CD14-positive monocyte (primary cell): ENCODE results near the gene MLLT3. TPM values are rescaled to one million over a fixed set of nuclear protein-coding genes. Genes with fewer than 3 reads are reported as not detected.

Experiments used
- DNase-seq, 3 donors: peaks; one replicate each; pipeline ENCODE4 v3.0.0-alpha.2; 2011 to 2022
- H2AFZ ChIP-seq: 2 replicates; pipeline ENCODE4 v1.6.0; 2012; ENCODE audit warnings: mild to moderate bottlenecking, low read depth, low read length, inconsistent platforms; ENCODE audit not compliant: insufficient read depth, poor library complexity, severe bottlenecking
- H3K27ac ChIP-seq, 2 donors: 1 replicate in 1 of 2; 2 replicates in 1 of 2; pipeline ENCODE4 v1.5.1; 2012 to 2013; ENCODE audit warnings: low read length in 2 of 2, control low read depth in 1 of 2, inconsistent platforms in 1 of 2, low read depth in 1 of 2, mild to moderate bottlenecking in 1 of 2
- H3K27me3 ChIP-seq, 2 donors: one replicate each; pipeline versions ENCODE4 v1.6.0 to v1.6.1; 2011 to 2013; ENCODE audit warnings: low read length in 2 of 2; ENCODE audit not compliant: control insufficient read depth in 2 of 2, insufficient read depth in 2 of 2
- H3K36me3 ChIP-seq, 2 donors: replicated peaks in 1 of 2; 1 replicate in 1 of 2; 2 replicates in 1 of 2; pipeline versions ENCODE4 v1.5.1 to v1.6.1; 2012 to 2013; ENCODE audit warnings: low read length in 2 of 2, control low read depth in 1 of 2, inconsistent platforms in 1 of 2, mild to moderate bottlenecking in 1 of 2; ENCODE audit not compliant: insufficient read depth in 2 of 2, control insufficient read depth in 1 of 2
- H3K4me1 ChIP-seq, 2 donors: 1 replicate in 1 of 2; 2 replicates in 1 of 2; pipeline versions ENCODE4 v1.5.1 to v1.6.1; 2012 to 2013; ENCODE audit warnings: low read length in 2 of 2, control low read depth in 1 of 2, inconsistent platforms in 1 of 2, mild to moderate bottlenecking in 1 of 2, moderate library complexity in 1 of 2; ENCODE audit not compliant: insufficient read depth in 2 of 2, control insufficient read depth in 1 of 2
- H3K4me2 ChIP-seq: replicated peaks from 2 replicates; pipeline ENCODE3; 2012; ENCODE audit warnings: low read length, moderate library complexity, mild to moderate bottlenecking; ENCODE audit not compliant: poor library complexity, severe bottlenecking; ENCODE audit errors: extremely low read depth
- H3K4me3 ChIP-seq, 3 experiments: fragments of 200-600 bp in 1 of 3; sonication (generic) in 1 of 3; replicated peaks in 1 of 3; 1 replicate in 2 of 3; 2 replicates in 1 of 3; pipeline ENCODE4 v1.5.1; 2011 to 2013; ENCODE audit warnings: low read length in 3 of 3, mild to moderate bottlenecking in 3 of 3, control low read depth in 2 of 3, low read depth in 2 of 3, inconsistent platforms in 1 of 3, moderate library complexity in 1 of 3
- H3K79me2 ChIP-seq: 2 replicates; pipeline ENCODE4 v1.6.0; 2012; ENCODE audit warnings: mild to moderate bottlenecking, control low read depth, inconsistent platforms, low read length, moderate library complexity; ENCODE audit not compliant: insufficient read depth
- H3K9ac ChIP-seq: 2 replicates; pipeline ENCODE4 v1.6.0; 2017; ENCODE audit warnings: low read length, mild to moderate bottlenecking; ENCODE audit not compliant: insufficient read depth, poor library complexity, severe bottlenecking
- H3K9me3 ChIP-seq, 2 donors: replicated peaks in 1 of 2; 1 replicate in 1 of 2; 2 replicates in 1 of 2; pipeline versions ENCODE4 v1.5.1 to v1.6.1; 2012 to 2013; ENCODE audit warnings: low read length in 2 of 2, control low read depth in 1 of 2; ENCODE audit not compliant: control insufficient read depth in 1 of 2, insufficient read depth in 1 of 2
- H4K20me1 ChIP-seq: 2 replicates; pipeline ENCODE4 v1.6.0; 2012; ENCODE audit warnings: mild to moderate bottlenecking, low read length, control low read depth, moderate library complexity; ENCODE audit not compliant: insufficient read depth
- H3K27ac Mint-ChIP-seq, 7 donors: one replicate each; pipeline ENCODE4 v1.8.0; 2020; ENCODE audit warnings: mild to moderate bottlenecking in 7 of 7, mixed read lengths in 7 of 7, moderate library complexity in 6 of 7, inconsistent platforms in 2 of 7
- H3K27me3 Mint-ChIP-seq, 3 donors: one replicate each; pipeline ENCODE4 v1.8.0; 2021 to 2022; ENCODE audit warnings: low read depth in 3 of 3, mild to moderate bottlenecking in 3 of 3, mixed read lengths in 3 of 3, moderate library complexity in 3 of 3, inconsistent platforms in 1 of 3
- H3K36me3 Mint-ChIP-seq, 2 donors: one replicate each; pipeline ENCODE4 v1.8.0; 2020; ENCODE audit warnings: mixed read lengths in 2 of 2, inconsistent platforms in 1 of 2, mild to moderate bottlenecking in 1 of 2
- H3K4me1 Mint-ChIP-seq: one replicate; pipeline ENCODE4 v1.8.0; 2020; ENCODE audit warnings: mild to moderate bottlenecking, mixed read lengths
- H3K4me3 Mint-ChIP-seq, 2 donors: one replicate each; pipeline ENCODE4 v1.8.0; 2020; ENCODE audit warnings: mild to moderate bottlenecking in 2 of 2, mixed read lengths in 2 of 2, moderate library complexity in 1 of 2
- H3K9me3 Mint-ChIP-seq, 7 donors: one replicate each; pipeline ENCODE4 v1.8.0; 2020 to 2022; ENCODE audit warnings: mixed read lengths in 7 of 7, mild to moderate bottlenecking in 6 of 7, moderate library complexity in 6 of 7, inconsistent platforms in 2 of 7
- WGBS: methylation state at CpG from one replicate; pipeline ENCODE4 v1.1.5; 2013; ENCODE audit warnings: missing lambda C conversion rate; ENCODE audit not compliant: insufficient coverage; 5-methylcytosine and 5-hydroxymethylcytosine counted together
- intact Hi-C, 2 donors: fragments of 100-400 bp; cut with micrococcal nuclease; formaldehyde crosslinking; loops; one replicate each; pipeline versions ENCODE4 v1.15.0 to v1.15.1; 2023
- polyA plus RNA-seq, 3 donors: library from polyadenylated mRNA; depleted of rRNA in 1 of 3; unstranded in 2 of 3; stranded (reverse) in 1 of 3; fragments of 300-500 nt in 2 of 3; fragments of >200 nt in 1 of 3; fragmentation: Illumina TruSeq in 2 of 3; gene quantifications; 1 replicate in 2 of 3; 2 replicates in 1 of 3; pipeline ENCODE4 v1.2.3, GENCODE V29; 2012 to 2021
- TF ChIP-seq, protein P1 (sequence below): fragments of 200-600 bp; IDR thresholded peaks from one replicate; pipeline ENCODE4 v1.8.0; 2022; ENCODE audit warnings: antibody characterized with exemption, mild to moderate bottlenecking

The MLLT3 gene
- polyA plus RNA-seq, 3 donors = 0.81 to 2.3 (median 1.5) TPM

DNA sequence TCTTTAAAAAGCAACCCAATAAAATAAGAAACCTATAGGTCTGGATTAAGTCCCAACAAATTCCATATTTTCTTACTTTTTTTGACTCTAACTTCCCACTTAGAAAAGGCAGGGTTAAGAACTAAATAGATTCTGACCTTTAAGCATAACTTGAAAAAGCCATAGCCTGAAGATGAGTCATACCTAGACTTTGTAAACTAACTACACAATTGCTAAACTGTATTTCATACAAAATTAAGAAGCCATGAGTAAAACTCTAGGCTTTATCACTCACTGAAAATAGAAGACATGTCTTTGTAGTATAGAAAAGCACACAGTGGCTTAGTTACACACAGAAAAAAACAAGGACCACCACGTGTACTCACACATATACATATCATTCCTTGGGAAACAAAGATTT is 51.5 kb downstream of the MLLT3 start:
- Histone ChIP-seq H3K36me3 (no peaks in the 10 kb centered on the region), H3K4me3 (no peak overlapping the region), H4K20me1 (no peaks in the 10 kb centered on the region), H3K4me2 (no peak overlapping the region), H3K4me1 (no peaks in the 10 kb centered on the region), H2AFZ (no peak overlapping the region), H3K9ac (no peak overlapping the region), H3K27me3 (no peaks in the 10 kb centered on the region), H3K79me2 (no peaks in the 10 kb centered on the region), H3K9me3 (peaks cover 0 to 4% of the 10 kb centered on the region in 2 donors), H3K27ac (no peak overlapping the region)
- intact Hi-C loops = no loop called here
- no peak overlapping the region for H3K27ac Mint-ChIP-seq
- no CpG with 5 or more reads among the region's 1 CpG for whole genome bisulfite sequencing
- TF ChIP-seq, protein P1, sequence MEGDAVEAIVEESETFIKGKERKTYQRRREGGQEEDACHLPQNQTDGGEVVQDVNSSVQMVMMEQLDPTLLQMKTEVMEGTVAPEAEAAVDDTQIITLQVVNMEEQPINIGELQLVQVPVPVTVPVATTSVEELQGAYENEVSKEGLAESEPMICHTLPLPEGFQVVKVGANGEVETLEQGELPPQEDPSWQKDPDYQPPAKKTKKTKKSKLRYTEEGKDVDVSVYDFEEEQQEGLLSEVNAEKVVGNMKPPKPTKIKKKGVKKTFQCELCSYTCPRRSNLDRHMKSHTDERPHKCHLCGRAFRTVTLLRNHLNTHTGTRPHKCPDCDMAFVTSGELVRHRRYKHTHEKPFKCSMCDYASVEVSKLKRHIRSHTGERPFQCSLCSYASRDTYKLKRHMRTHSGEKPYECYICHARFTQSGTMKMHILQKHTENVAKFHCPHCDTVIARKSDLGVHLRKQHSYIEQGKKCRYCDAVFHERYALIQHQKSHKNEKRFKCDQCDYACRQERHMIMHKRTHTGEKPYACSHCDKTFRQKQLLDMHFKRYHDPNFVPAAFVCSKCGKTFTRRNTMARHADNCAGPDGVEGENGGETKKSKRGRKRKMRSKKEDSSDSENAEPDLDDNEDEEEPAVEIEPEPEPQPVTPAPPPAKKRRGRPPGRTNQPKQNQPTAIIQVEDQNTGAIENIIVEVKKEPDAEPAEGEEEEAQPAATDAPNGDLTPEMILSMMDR = no peak
- H3K36me3 Mint-ChIP-seq = no peaks in the 10 kb centered on the region
- H3K27me3 Mint-ChIP-seq = no peaks in the 10 kb centered on the region
- H3K4me1 Mint-ChIP-seq = no peaks in the 10 kb centered on the region
- no peak for DNase-seq
- peaks cover 0 to 10% (median 0%) of the 10 kb centered on the region in 7 donors for H3K9me3 Mint-ChIP-seq
- no peak overlapping the region for H3K4me3 Mint-ChIP-seq

DNA sequence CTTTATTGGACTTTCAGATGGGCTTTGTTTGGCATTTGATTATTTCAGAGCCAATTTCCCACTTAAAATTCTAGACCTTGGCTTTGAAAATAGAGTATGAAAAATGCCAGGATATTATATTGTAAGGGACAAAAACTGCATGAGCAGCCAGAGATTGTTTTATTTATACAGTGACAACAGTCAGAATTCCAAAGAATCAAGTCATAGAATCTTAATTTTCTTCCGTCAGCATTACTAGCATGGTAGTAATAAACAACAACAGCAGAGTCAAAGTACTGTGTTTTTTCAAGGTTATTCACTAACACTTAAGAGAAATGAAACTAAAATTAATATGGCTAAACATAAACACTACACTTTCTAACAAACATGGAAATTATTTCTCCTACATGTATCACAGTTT is 52.2 kb downstream of the MLLT3 start:
- H3K36me3 Mint-ChIP-seq = no peaks in the 10 kb centered on the region
- H3K4me1 Mint-ChIP-seq = no peaks in the 10 kb centered on the region
- intact Hi-C loops = no loop called here
- Histone ChIP-seq H4K20me1 (no peaks in the 10 kb centered on the region), H3K36me3 (no peaks in the 10 kb centered on the region), H3K4me1 (no peaks in the 10 kb centered on the region), H3K27me3 (no peaks in the 10 kb centered on the region), H3K9me3 (no peaks in the 10 kb centered on the region), H3K79me2 (no peaks in the 10 kb centered on the region), H3K27ac (no peak overlapping the region), H2AFZ (no peak overlapping the region), H3K9ac (no peak overlapping the region), H3K4me3 (no peak overlapping the region), H3K4me2 (no peak overlapping the region)
- peaks cover 0 to 6% (median 0%) of the 10 kb centered on the region in 7 donors for H3K9me3 Mint-ChIP-seq
- TF ChIP-seq, protein P1 = no peak
- WGBS = no CpG with 5 or more reads among the region's 1 CpG
- no peak overlapping the region for H3K4me3 Mint-ChIP-seq
- H3K27ac Mint-ChIP-seq = no peak overlapping the region
- DNase-seq = no peak
- no peaks in the 10 kb centered on the region for H3K27me3 Mint-ChIP-seq
